H1 (cell line): ENCODE results near the gene TRAF3. TPM values are rescaled to one million over a fixed set of nuclear protein-coding genes. Genes with fewer than 3 reads are reported as not detected.

Source experiments
- CTCF ChIA-PET: fragments of 300-600 bp; sonication (Branson Sonifier 250); formaldehyde crosslinking; loops from one replicate; lab custom pipeline; 2021; ENCODE audit not compliant: partially characterized antibody; lab: Charles Lee
- POLR2A ChIA-PET: fragments of 300-600 bp; sonication (Branson Sonifier 250); formaldehyde crosslinking; loops from one replicate; lab custom pipeline; 2021; ENCODE audit warnings: inconsistent platforms; ENCODE audit not compliant: partially characterized antibody; lab: Charles Lee
- DNase-seq, 2 experiments: peaks; one replicate each; pipeline versions ENCODE4 v3.0.0 to v3.0.0-alpha.2; 2010 to 2022; ENCODE audit warnings: low spot score in 2 of 2, low read depth in 1 of 2, mixed read lengths in 1 of 2
- FAIRE-seq: peaks from 2 replicates; lab custom pipeline; 2011; peaks lifted over from hg19 to GRCh38; lab: Jason Lieb, UNC
- H2AFZ ChIP-seq: 2 replicates; pipeline ENCODE4 v1.8.1; 2012; ENCODE audit warnings: low read length, inconsistent platforms
- H2AK5ac ChIP-seq: 2 replicates; pipeline ENCODE4 v1.6.1; 2013; ENCODE audit warnings: low read depth, low read length
- H2BK120ac ChIP-seq: replicated peaks from 2 replicates; pipeline ENCODE3; 2013; ENCODE audit warnings: low read depth, low read length, inconsistent platforms
- H2BK12ac ChIP-seq: 2 replicates; pipeline ENCODE4 v1.6.1; 2013; ENCODE audit warnings: low read depth, low read length
- H2BK15ac ChIP-seq: 2 replicates; pipeline ENCODE4 v1.6.1; 2013; ENCODE audit warnings: low read length
- H2BK20ac ChIP-seq: 2 replicates; pipeline ENCODE4 v1.6.1; 2013; ENCODE audit warnings: low read length
- H2BK5ac ChIP-seq: 2 replicates; pipeline ENCODE4 v1.6.1; 2013; ENCODE audit warnings: low read depth, low read length
- H3K14ac ChIP-seq: 2 replicates; pipeline ENCODE4 v1.6.1; 2013; ENCODE audit warnings: inconsistent platforms; ENCODE audit not compliant: insufficient read length
- H3K18ac ChIP-seq: 2 replicates; pipeline ENCODE4 v1.6.1; 2013; ENCODE audit warnings: low read length; ENCODE audit errors: extremely low read depth
- H3K23ac ChIP-seq: 2 replicates; pipeline ENCODE4 v1.6.1; 2013; ENCODE audit warnings: inconsistent platforms; ENCODE audit not compliant: insufficient read length
- H3K23me2 ChIP-seq: 2 replicates; pipeline ENCODE4 v1.6.1; 2013; ENCODE audit warnings: low read depth, low read length
- H3K27ac ChIP-seq: 2 replicates; pipeline ENCODE4 v1.6.1; 2011; ENCODE audit warnings: low read depth, low read length, inconsistent platforms
- H3K27me3 ChIP-seq, 4 experiments: replicated peaks in 1 of 4; 1 replicate in 1 of 4; 2 replicates in 3 of 4; pipeline versions ENCODE4 v1.6.1 to v1.8.1; 2011 to 2013; ENCODE audit warnings: low read length in 3 of 4, mild to moderate bottlenecking in 3 of 4, inconsistent platforms in 2 of 4, mixed read lengths in 2 of 4, moderate library complexity in 1 of 4; ENCODE audit not compliant: control insufficient read depth in 3 of 4, insufficient read depth in 3 of 4; ENCODE audit errors: extremely low read depth in 1 of 4
- H3K36me3 ChIP-seq, 4 experiments: 2 replicates each; pipeline versions ENCODE4 v1.6.1 to v1.8.1; 2011 to 2013; ENCODE audit warnings: mild to moderate bottlenecking in 4 of 4, low read length in 3 of 4, moderate library complexity in 2 of 4, control low read depth in 1 of 4, inconsistent platforms in 1 of 4; ENCODE audit not compliant: insufficient read depth in 4 of 4, control insufficient read depth in 2 of 4
- H3K4ac ChIP-seq: replicated peaks from 2 replicates; pipeline ENCODE3; 2013; ENCODE audit warnings: low read length, low read depth, mixed read lengths, inconsistent platforms; ENCODE audit not compliant: insufficient read length
- H3K4me1 ChIP-seq, 4 experiments: replicated peaks in 1 of 4; 1 replicate in 1 of 4; 2 replicates in 3 of 4; pipeline versions ENCODE4 v1.6.1 to v1.8.1; 2011 to 2013; ENCODE audit warnings: low read length in 3 of 4, inconsistent platforms in 2 of 4, mixed read lengths in 1 of 4; ENCODE audit not compliant: insufficient read depth in 4 of 4, control insufficient read depth in 3 of 4
- H3K4me2 ChIP-seq, 2 experiments: 2 replicates each; pipeline versions ENCODE4 v1.6.1 to v1.8.1; 2011 to 2013; ENCODE audit warnings: low read depth in 2 of 2, low read length in 2 of 2, control low read depth in 1 of 2, inconsistent platforms in 1 of 2, mild to moderate bottlenecking in 1 of 2; ENCODE audit not compliant: insufficient read depth in 1 of 2
- H3K4me3 ChIP-seq, 4 experiments: fragments of 200-600, 300-600 bp in 1 of 4; sonication (generic), shearing (Covaris generic), sonication (Bioruptor Twin) in 1 of 4; 2 replicates each; pipeline versions ENCODE4 v1.5.1 to v1.8.1; 2011 to 2016; ENCODE audit warnings: low read length in 4 of 4, low read depth in 3 of 4, control low read depth in 2 of 4, inconsistent platforms in 2 of 4, mild to moderate bottlenecking in 2 of 4, mixed read lengths in 1 of 4, moderate library complexity in 1 of 4; ENCODE audit not compliant: insufficient read depth in 2 of 4; ENCODE audit errors: extremely low read depth in 1 of 4
- H3K56ac ChIP-seq: replicated peaks from 2 replicates; pipeline ENCODE3; 2013; ENCODE audit warnings: low read depth, mild to moderate bottlenecking, mixed read lengths, low read length, inconsistent platforms; ENCODE audit not compliant: insufficient read length
- H3K79me1 ChIP-seq: 2 replicates; pipeline ENCODE4 v1.6.1; 2013; ENCODE audit warnings: low read depth, low read length, control low read depth
- H3K79me2 ChIP-seq, 2 experiments: 2 replicates each; pipeline versions ENCODE4 v1.6.1 to v1.8.1; 2012 to 2013; ENCODE audit warnings: low read length in 2 of 2, mild to moderate bottlenecking in 2 of 2, inconsistent platforms in 1 of 2; ENCODE audit not compliant: insufficient read depth in 2 of 2, control insufficient read depth in 1 of 2
- H3K9ac ChIP-seq, 4 experiments: replicated peaks in 1 of 4; 1 replicate in 1 of 4; 2 replicates in 3 of 4; pipeline versions ENCODE4 v1.6.1 to v1.8.1; 2011 to 2013; ENCODE audit warnings: low read depth in 3 of 4, low read length in 3 of 4, control low read depth in 2 of 4, mild to moderate bottlenecking in 2 of 4, moderate library complexity in 2 of 4, inconsistent platforms in 1 of 4; ENCODE audit errors: extremely low read depth in 1 of 4
- H3K9me3 ChIP-seq, 2 experiments: 2 replicates each; pipeline versions ENCODE4 v1.6.1 to v1.8.1; 2012 to 2013; ENCODE audit warnings: mild to moderate bottlenecking in 2 of 2, moderate library complexity in 2 of 2, control low read depth in 1 of 2, inconsistent platforms in 1 of 2, low read depth in 1 of 2, low read length in 1 of 2, mixed read lengths in 1 of 2; ENCODE audit not compliant: insufficient read depth in 2 of 2
- H4K20me1 ChIP-seq, 2 experiments: replicated peaks in 1 of 2; 2 replicates each; pipeline versions ENCODE3 to v1.8.1; 2011 to 2013; ENCODE audit warnings: inconsistent platforms in 2 of 2, low read length in 2 of 2, mild to moderate bottlenecking in 1 of 2; ENCODE audit not compliant: insufficient read depth in 2 of 2, control insufficient read depth in 1 of 2
- H4K5ac ChIP-seq: 2 replicates; pipeline ENCODE4 v1.6.1; 2013; ENCODE audit warnings: low read length, low read depth, mixed read lengths, inconsistent platforms; ENCODE audit not compliant: insufficient read length
- H4K8ac ChIP-seq: 2 replicates; pipeline ENCODE4 v1.8.0; 2013; ENCODE audit warnings: mild to moderate bottlenecking, moderate library complexity, low read length, inconsistent platforms; ENCODE audit not compliant: insufficient read depth; ENCODE audit errors: extremely low read depth
- H4K91ac ChIP-seq: replicated peaks from 2 replicates; pipeline ENCODE3; 2013; ENCODE audit warnings: low read length, mixed read lengths, inconsistent platforms; ENCODE audit not compliant: insufficient read length
- BCL11A ChIP-seq, 2 experiments: IDR thresholded peaks; one replicate each; pipeline ENCODE4 v1.6.1; 2011; ENCODE audit warnings: low read depth in 2 of 2, low read length in 2 of 2, mild to moderate bottlenecking in 2 of 2
- CBX8 ChIP-seq: fragments of 300-800, 300-1000 bp; sonication (generic); IDR thresholded peaks from 2 replicates; pipeline ENCODE4 v1.7.1; 2016; ENCODE audit warnings: low read depth, low read length, borderline replicate concordance
- CEBPB ChIP-seq: IDR thresholded peaks from 2 replicates; pipeline ENCODE4 v1.6.1; 2012; ENCODE audit warnings: low read depth, low read length
- GTF2F1 ChIP-seq: IDR thresholded peaks from 2 replicates; pipeline ENCODE4 v1.6.1; 2012; ENCODE audit warnings: low read depth, low read length, improper control_type of control experiment, borderline replicate concordance
- KDM4A ChIP-seq: IDR thresholded peaks from one replicate; pipeline ENCODE4 v1.7.1; 2012; ENCODE audit warnings: low read depth, mild to moderate bottlenecking, moderate library complexity, low read length, inconsistent platforms; ENCODE audit not compliant: severe bottlenecking
- PHF8 ChIP-seq: fragments of 200-600 bp; sonication (generic); conservative IDR thresholded peaks from 2 replicates; pipeline ENCODE4 v1.7.1; 2012; ENCODE audit warnings: low read depth, mild to moderate bottlenecking, inconsistent platforms, low read length, moderate library complexity
- POLR2AphosphoS5 ChIP-seq: IDR thresholded peaks from 2 replicates; pipeline ENCODE4 v1.6.1; 2011; ENCODE audit warnings: low read depth, low read length
- RAD21 ChIP-seq, 2 experiments: IDR thresholded peaks in 1 of 2; conservative IDR thresholded peaks in 1 of 2; 2 replicates each; pipeline ENCODE4 v1.6.1; 2011; ENCODE audit warnings: low read depth in 2 of 2, low read length in 2 of 2, improper control_type of control experiment in 1 of 2, inconsistent platforms in 1 of 2, mild to moderate bottlenecking in 1 of 2, moderate library complexity in 1 of 2
- RBBP5 ChIP-seq: IDR thresholded peaks from 2 replicates; pipeline ENCODE4 v1.7.1; 2012; ENCODE audit warnings: low read depth, mild to moderate bottlenecking, inconsistent platforms, low read length, moderate library complexity, borderline replicate concordance
- SIN3A ChIP-seq, 2 experiments: IDR thresholded peaks in 1 of 2; conservative IDR thresholded peaks in 1 of 2; 2 replicates each; pipeline ENCODE4 v1.6.1; 2011 to 2012; ENCODE audit warnings: low read length in 2 of 2, improper control_type of control experiment in 1 of 2, low read depth in 1 of 2, mild to moderate bottlenecking in 1 of 2
- SRF ChIP-seq: IDR thresholded peaks from 2 replicates; pipeline ENCODE4 v1.6.1; 2011; ENCODE audit warnings: mild to moderate bottlenecking, low read depth, low read length, moderate library complexity
- WGBS, 2 experiments: shearing (Covaris generic) in 1 of 2; methylation state at CpG; one replicate each; pipeline versions ENCODE4 v1.1.6 to v1.1.7; 2013 to 2015; ENCODE audit warnings: low lambda C conversion rate in 2 of 2, mixed read lengths in 2 of 2, inconsistent platforms in 1 of 2, low coverage in 1 of 2, missing lambda C conversion rate in 1 of 2; ENCODE audit not compliant: insufficient replicate concordance in 2 of 2, insufficient coverage in 1 of 2, insufficient read length in 1 of 2; ENCODE audit errors: extremely low coverage in 1 of 2, missing lambda C conversion rate in 1 of 2; 5-methylcytosine and 5-hydroxymethylcytosine counted together
- polyA plus RNA-seq, 7 experiments: library from polyadenylated mRNA; depleted of rRNA in 3 of 7; stranded (reverse) in 5 of 7; unstranded in 2 of 7; fragments of >200 nt in 5 of 7; fragments of 200-250 nt in 2 of 7; gene quantifications; 1 replicate in 5 of 7; 2 replicates in 1 of 7; 4 replicates in 1 of 7; pipeline versions ENCODE4 v1.2.1 to v1.2.3, GENCODE V29; 2011 to 2013; ENCODE audit warnings: missing spikeins in 2 of 7, mixed read lengths in 2 of 7
- total RNA-seq: library from RNA; stranded (reverse); fragmentation: NEBNext Ultra II Directional; extraction: Animal tissue kit (Norgen Biotek cat#: 25700); gene quantifications from 2 replicates; pipeline ENCODE4 v1.2.1, GENCODE V29; 2021

TRAF3 gene
- total and polyA plus RNA-seq, 2 of the 8 experiments (the other 6 are each of a cell fraction or from before 2014, with no cell fraction given): 5.8 to 12.1 TPM

DNA sequence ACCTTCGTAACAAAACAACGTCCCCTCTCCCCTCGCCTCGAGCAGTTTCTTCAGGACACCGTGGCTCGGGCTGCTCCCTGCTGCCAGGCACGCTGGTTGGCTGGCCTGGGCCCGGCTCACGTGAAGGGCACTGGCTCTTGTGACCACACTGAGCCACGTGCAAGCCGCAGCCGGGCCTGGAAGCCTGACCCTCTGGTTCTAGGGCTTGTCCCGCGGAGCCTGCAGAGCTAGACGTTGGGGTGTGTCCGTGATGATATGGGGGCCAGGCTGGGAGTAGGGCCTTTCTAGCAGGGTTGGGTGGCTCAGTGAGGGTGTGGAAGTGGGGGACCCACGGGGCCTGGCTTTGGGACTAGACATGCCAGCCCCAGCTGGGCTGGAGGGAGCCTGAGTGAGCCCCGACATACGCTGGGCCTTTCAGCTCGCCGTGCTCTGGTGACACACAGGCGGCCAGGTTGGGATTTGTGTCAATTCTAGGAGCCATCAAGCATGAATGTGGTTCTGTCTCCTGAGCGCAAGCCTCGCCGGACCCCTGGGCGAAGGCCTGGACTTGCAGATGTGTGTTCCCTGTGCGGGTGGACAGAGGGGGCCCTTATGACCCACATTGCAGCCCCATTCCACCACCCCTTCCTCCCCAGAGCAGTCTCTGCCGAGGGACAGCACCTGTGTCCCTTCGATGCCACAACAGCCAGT, 131.7 kb downstream of the TRAF3 start:
- Histone ChIP-seq H3K4me3 (no peak overlapping the region), H2BK20ac (no peak overlapping the region), H2AFZ (no peak overlapping the region), H4K8ac (peak overlapping the region; percentile 40), H3K23ac (no peak overlapping the region), H3K18ac (no peak overlapping the region), H2AK5ac (no peak overlapping the region), H3K4me2 (no peak overlapping the region), H4K20me1 (no peaks in the 10 kb centered on the region), H3K79me2 (no peaks in the 10 kb centered on the region), H3K9ac (no peak overlapping the region), H2BK120ac (no peak overlapping the region), H2BK15ac (no peak overlapping the region), H2BK12ac (no peak overlapping the region), H4K5ac (no peak overlapping the region), H3K9me3 (peaks cover 3 to 15% of the 10 kb centered on the region in 2 experiments; a peak in 2 of 4 replicates), H3K79me1 (no peaks in the 10 kb centered on the region), H3K56ac (no peak overlapping the region), H2BK5ac (no peak overlapping the region), H3K4me1 (no peaks in the 10 kb centered on the region; a peak in 1 of 7 replicates), H3K36me3 (peaks cover 0 to 21% (median 7%) of the 10 kb centered on the region in 4 experiments; a peak in 3 of 8 replicates), H3K4ac (no peak overlapping the region)
- no peak for FAIRE-seq
- ChIA-PET POLR2A (no interaction called here), CTCF (interaction anchor here (0.6 to 0.8 kb wide), 2 partner anchors 214 to 342 kb away, joined by 3 read pairs; no protein-coding TSS in a partner anchor)
- 93% methylated on average over 29 of the region's 29 CpGs; no CpG with 5 or more reads in 1 of the 2 experiments for WGBS, 2 experiments
- no peak for DNase-seq
- TF ChIP-seq POLR2AphosphoS5: no peak
- TF ChIP-seq RAD21 (IDR thresholded peaks at IDR 0.05 in 1 of 2, conservative IDR thresholded peaks at IDR 0.05 in 1 of 2; ENCODE audit: low read depth in 2 of 2, low read length in 2 of 2): no peak
- TF ChIP-seq SIN3A (conservative IDR thresholded peaks at IDR 0.05 in 1 of 2, IDR thresholded peaks at IDR 0.05 in 1 of 2; ENCODE audit: low read depth in 1 of 2, low read length in 2 of 2): no peak
- no peak for TF ChIP-seq PHF8
- no peak for TF ChIP-seq BCL11A (IDR thresholded peaks at IDR 0.05; ENCODE audit: low read depth in 2 of 2, low read length in 2 of 2)
- no peak for TF ChIP-seq CBX8
- no peak for TF ChIP-seq GTF2F1
- no peak for TF ChIP-seq RBBP5
- TF ChIP-seq CEBPB: no peak
- no peak for TF ChIP-seq KDM4A
- TF ChIP-seq SRF: no peak
- TF ChIP-seq, all 59 proteins: peak for 0
- H3K14ac ChIP-seq: no peak overlapping the region
- H3K27ac ChIP-seq: no peak overlapping the region
- H3K27me3 ChIP-seq: no peaks in the 10 kb centered on the region
- no peaks in the 10 kb centered on the region for H3K23me2 ChIP-seq
- H4K91ac ChIP-seq: no peak overlapping the region
